ENCODE results near the gene MRI1. TPM values are rescaled to one million over a fixed set of nuclear protein-coding genes. Genes with fewer than 3 reads are reported as not detected.
"Not testable (repeated sequence)": the region's sequence is repeated elsewhere in the genome, so short reads cannot be mapped to it uniquely, and the experiment has no call there.

Gene MRI1
- total RNA-seq, 4 donors from 2014 or later, result 63.0 to 304 (median 99.2) TPM

DNA sequence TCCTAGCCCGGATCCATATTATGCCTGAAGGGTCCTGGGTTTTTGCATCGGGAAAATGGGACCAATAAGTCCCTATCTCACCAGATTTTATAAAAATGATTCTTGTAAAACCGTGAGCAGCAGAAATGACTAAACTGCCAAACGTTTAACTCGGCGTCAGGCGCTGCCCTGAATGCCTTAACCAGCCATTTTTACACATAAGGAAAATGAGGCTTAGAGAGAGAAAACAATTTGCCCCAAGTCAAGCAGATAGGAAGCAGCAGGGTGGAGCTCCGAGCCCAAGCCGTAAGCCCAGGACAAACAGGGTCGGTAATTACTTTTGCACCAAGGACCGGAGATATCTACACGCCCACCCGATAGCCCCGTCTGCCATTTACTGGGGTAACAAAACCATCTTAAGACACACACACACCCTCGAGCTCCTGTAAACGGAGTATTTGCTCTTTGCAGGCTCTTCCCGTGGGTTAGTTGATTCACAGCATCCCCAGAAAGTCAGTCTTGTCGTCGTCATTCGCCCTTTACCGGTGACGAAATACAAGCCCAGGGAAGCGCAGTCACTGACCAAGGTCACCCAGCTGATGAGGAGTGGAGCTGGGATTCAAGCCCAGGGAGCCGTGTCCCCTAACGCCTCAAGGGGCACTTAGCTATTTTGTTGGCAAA, 16.0 kb upstream of the MRI1 start:
- TF ChIP-seq EP300 (IDR thresholded peaks at IDR 0.05; ENCODE audit: low read depth) (no peak), POLR2AphosphoS5 (IDR thresholded peaks at IDR 0.05) (no peak), POLR2A (IDR thresholded peaks at IDR 0.05) (no peak)
- TF ChIP-seq, protein P1, sequence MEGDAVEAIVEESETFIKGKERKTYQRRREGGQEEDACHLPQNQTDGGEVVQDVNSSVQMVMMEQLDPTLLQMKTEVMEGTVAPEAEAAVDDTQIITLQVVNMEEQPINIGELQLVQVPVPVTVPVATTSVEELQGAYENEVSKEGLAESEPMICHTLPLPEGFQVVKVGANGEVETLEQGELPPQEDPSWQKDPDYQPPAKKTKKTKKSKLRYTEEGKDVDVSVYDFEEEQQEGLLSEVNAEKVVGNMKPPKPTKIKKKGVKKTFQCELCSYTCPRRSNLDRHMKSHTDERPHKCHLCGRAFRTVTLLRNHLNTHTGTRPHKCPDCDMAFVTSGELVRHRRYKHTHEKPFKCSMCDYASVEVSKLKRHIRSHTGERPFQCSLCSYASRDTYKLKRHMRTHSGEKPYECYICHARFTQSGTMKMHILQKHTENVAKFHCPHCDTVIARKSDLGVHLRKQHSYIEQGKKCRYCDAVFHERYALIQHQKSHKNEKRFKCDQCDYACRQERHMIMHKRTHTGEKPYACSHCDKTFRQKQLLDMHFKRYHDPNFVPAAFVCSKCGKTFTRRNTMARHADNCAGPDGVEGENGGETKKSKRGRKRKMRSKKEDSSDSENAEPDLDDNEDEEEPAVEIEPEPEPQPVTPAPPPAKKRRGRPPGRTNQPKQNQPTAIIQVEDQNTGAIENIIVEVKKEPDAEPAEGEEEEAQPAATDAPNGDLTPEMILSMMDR (IDR thresholded peaks at IDR 0.05), result no peak
- Histone ChIP-seq H3K36me3 (peaks cover 0 to 14% (median 5%) of the 10 kb centered on the region in 4 donors), H3K4me1 (peaks cover 6 to 23% (median 11%) of the 10 kb centered on the region in 4 donors), H3K9me3 (no peaks in the 10 kb centered on the region), H3K27ac (peak overlapping the region; percentile 88 to 95 (median 94)), H3K27me3 (no peaks in the 10 kb centered on the region), H3K4me3 (peak overlapping the region; percentile 64 to 96 (median 84))
- intact Hi-C loops (cut with DNase I; ENCODE audit: low total_unique reads), result no loop called here
- WGBS, 2 donors (ENCODE audit: low coverage in 1 of 2), result 0 to 1% methylated on average over 5 to 25 of the region's 25 CpGs
- DNase-seq, result peak; percentile 40
- in situ Hi-C loops (cut with MboI; ENCODE audit: low pct_ligation_motif_present in 1 of 4, low pct_unique_long_range_greater_than_20kb in 1 of 4, low sequenced_read_pairs in 3 of 4), result no loop called here

DNA sequence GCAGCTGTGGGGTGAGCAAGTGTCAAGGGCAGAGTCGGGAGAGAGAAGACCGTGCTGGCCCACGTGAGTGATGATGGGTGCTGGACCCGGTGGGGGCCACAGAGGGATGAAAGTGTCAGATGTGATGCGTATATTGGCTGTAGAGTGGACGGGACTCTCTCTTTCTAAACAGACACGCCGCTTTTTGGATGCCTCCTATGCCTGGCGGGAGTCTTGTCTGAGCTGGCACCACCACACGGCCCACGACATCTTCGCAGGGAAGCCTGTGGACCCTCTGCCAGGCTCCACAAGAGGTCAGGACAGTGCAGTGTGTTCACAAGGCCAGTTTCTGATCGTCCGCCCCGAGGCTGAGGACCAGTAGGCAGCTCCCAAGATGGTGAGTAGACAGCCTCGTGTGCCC, 12.9 kb upstream of the MRI1 start:
- no peak overlapping the region for H3K4me3 ChIP-seq
- no peak for TF ChIP-seq POLR2AphosphoS5 (IDR thresholded peaks at IDR 0.05)
- no peak for TF ChIP-seq EP300 (IDR thresholded peaks at IDR 0.05; ENCODE audit: low read depth)
- TF ChIP-seq, protein P1 (IDR thresholded peaks at IDR 0.05), result no peak
- no peak for TF ChIP-seq POLR2A (IDR thresholded peaks at IDR 0.05)
- H3K27ac ChIP-seq, result no peak overlapping the region
- intact Hi-C loops (cut with DNase I; ENCODE audit: low total_unique reads) (no loop called here), in situ Hi-C loops (cut with MboI; ENCODE audit: low pct_ligation_motif_present in 1 of 4, low pct_unique_long_range_greater_than_20kb in 1 of 4, low sequenced_read_pairs in 3 of 4) (loop anchor here in 1 of 4 donors (25.0 kb wide), 1 partner anchor 111 kb away; no protein-coding TSS in a partner anchor)
- no peak for DNase-seq
- H3K9me3 ChIP-seq, result no peaks in the 10 kb centered on the region
- no peaks in the 10 kb centered on the region for H3K27me3 ChIP-seq
- H3K4me1 ChIP-seq, result peaks cover 6 to 20% (median 11%) of the 10 kb centered on the region in 4 donors
- H3K36me3 ChIP-seq, result peaks cover 0 to 38% (median 19%) of the 10 kb centered on the region in 4 donors
- 92% methylated on average over 16 of the region's 16 CpGs; no CpG with 5 or more reads in 1 of the 2 donors for WGBS, 2 donors (ENCODE audit: low coverage in 1 of 2)

DNA sequence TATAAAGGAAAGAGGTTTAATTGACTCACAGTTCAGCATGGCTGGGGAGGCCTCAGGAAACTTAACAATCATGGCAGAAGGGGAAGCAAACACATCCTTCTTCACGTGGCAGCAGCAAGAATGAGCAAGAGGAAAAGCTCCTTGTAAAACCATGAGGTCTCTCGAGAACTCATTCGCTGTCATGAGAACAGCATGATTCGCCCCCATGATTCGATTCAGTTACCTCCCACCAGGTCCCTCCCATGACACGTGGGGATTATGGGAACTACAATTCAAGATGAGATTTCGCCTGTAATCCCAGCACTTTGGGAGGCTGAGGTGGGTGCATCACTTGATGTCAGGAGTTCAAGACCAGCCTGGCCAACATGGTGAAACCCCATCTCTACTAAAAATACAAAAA, 10.7 kb upstream of the MRI1 start:
- in situ Hi-C loops (cut with MboI; ENCODE audit: low pct_ligation_motif_present in 1 of 4, low pct_unique_long_range_greater_than_20kb in 1 of 4, low sequenced_read_pairs in 3 of 4), result loop anchor here in 1 of 4 donors (25.0 kb wide), 1 partner anchor 109 kb away; no protein-coding TSS in a partner anchor
- H3K4me3 ChIP-seq; DNase-seq; H3K27ac ChIP-seq; intact Hi-C loops (cut with DNase I; ENCODE audit: low total_unique reads); H3K27me3 ChIP-seq; H3K9me3 ChIP-seq: not testable (repeated sequence)
- Histone ChIP-seq H3K36me3 (peaks cover 0 to 54% (median 23%) of the 10 kb centered on the region in 4 donors), H3K4me1 (peaks cover 6 to 12% (median 7%) of the 10 kb centered on the region in 4 donors)
- WGBS, 2 donors (ENCODE audit: low coverage in 1 of 2), result 89 to 91% methylated on average over 6 to 7 of the region's 7 CpGs

DNA sequence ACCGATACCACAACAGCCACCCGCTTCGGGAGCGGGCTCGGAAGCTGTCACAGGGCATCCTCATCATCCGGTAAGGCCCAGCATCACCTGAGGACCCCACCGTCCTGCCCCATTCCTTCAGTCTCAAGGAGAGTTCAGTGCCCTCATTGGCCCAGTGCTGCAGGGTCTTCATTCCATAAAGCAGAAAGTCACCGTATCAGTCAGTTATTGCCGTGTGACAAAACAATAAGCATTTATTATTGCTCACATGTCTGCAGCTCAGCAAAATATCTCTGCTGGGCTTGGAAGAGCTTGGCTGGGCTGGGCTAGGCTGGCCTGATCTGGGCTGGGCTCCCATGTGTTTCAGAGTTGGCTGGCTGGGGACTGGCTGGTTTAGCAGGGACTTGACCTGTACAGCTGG, 8.1 kb upstream of the MRI1 start:
- Histone ChIP-seq H3K36me3 (peaks cover 0 to 65% (median 26%) of the 10 kb centered on the region in 4 donors), H3K27ac (no peak overlapping the region), H3K4me3 (no peak overlapping the region), H3K4me1 (no peaks in the 10 kb centered on the region), H3K9me3 (no peaks in the 10 kb centered on the region), H3K27me3 (no peaks in the 10 kb centered on the region)
- intact Hi-C loops (cut with DNase I; ENCODE audit: low total_unique reads), result no loop called here
- DNase-seq, result no peak
- TF ChIP-seq, protein P1 (IDR thresholded peaks at IDR 0.05), result no peak
- TF ChIP-seq POLR2AphosphoS5 (IDR thresholded peaks at IDR 0.05), result no peak
- TF ChIP-seq EP300 (IDR thresholded peaks at IDR 0.05; ENCODE audit: low read depth), result no peak
- TF ChIP-seq POLR2A (IDR thresholded peaks at IDR 0.05), result no peak
- WGBS, 2 donors (ENCODE audit: low coverage in 1 of 2), result 96% methylated on average over 9 of the region's 9 CpGs; no CpG with 5 or more reads in 1 of the 2 donors
- in situ Hi-C loops (cut with MboI; ENCODE audit: low pct_ligation_motif_present in 1 of 4, low pct_unique_long_range_greater_than_20kb in 1 of 4, low sequenced_read_pairs in 3 of 4), result loop anchor here in 1 of 4 donors (25.0 kb wide), 1 partner anchor 106 kb away; no protein-coding TSS in a partner anchor

Data from transverse colon (tissue), 4 donors.